ENCODE results near the gene PIWIL1.

PIWIL1 gene

DNA sequence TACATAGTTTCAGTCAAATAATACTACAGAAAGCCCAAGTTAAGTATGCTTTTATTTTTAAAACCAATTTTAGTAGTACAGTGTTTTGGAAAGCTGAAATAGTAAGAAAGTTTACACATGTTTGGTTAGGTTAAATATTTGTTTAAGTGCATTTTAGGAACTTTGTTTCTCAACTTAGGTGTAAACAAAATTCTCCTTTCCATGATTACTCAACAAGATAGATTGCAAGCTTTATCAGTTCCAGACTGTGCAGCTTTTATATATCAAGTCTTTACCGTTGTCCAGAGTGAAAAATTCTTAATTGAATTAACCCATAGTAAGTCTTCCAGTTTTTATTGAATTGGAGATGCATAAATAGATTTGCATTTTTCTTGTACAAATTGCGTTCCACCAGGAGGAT lies 45.1 kb downstream of the PIWIL1 start:
- no peak for DNase-seq

DNA sequence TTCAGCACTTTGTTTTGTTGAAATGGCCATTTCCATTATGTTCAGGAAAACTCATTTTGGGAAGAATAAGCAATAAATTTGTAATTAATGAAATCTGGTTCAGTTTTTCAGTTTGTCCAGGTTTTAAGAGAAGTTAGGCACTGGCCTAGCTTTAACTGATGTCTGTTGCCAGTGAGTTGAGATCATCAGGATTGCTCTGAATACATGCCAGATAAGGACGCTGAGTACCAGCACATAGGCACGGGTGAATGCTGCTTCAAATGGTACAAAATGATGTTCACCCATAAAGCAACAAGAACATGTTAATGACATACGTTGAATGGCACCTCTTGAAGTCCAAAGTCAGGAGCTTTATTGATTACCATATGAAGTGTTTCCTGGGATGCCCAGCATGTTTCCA lies 46.5 kb downstream of the PIWIL1 start:
- DNase-seq, result no peak

DNA sequence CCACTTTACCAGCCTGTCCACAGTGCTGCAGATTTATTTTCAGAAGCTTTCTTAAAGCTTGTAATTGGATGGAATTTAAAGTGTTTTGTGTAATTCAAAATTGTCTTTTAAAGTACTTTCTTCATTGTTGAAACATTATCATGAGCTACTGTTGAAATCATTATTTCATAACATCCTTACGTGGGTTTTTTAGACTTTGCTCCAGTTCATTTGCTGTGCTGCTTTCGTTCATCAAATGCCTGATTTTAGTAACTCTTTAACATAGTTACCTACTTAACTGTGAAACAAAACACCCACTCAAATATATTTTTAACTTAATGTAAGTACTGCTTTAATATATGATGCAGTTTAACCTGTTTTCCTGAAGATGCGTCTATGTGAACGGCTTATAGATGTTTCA lies 47.5 kb downstream of the PIWIL1 start:
- DNase-seq, result no peak

DNA sequence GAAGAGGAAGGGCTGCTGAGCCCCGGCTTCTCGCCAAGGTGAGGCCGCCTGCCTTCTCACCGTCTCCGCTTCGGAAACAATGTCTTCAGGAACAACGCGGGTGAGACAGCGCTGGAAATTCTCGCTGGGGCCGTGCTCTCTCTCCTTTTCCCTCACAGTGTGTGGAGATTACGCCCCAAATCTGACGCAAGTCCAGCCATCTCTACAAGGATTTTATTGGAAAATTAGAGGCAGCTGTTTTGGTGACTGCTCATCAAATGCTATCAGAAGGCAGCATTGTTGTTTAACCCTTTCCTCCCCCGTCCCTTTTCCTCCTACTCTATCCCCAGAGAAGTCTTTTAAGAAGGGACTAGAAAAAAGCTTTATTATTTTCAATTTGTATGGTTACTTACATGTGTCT lies 53.5 kb downstream of the PIWIL1 start:
- no peak for DNase-seq

DNA sequence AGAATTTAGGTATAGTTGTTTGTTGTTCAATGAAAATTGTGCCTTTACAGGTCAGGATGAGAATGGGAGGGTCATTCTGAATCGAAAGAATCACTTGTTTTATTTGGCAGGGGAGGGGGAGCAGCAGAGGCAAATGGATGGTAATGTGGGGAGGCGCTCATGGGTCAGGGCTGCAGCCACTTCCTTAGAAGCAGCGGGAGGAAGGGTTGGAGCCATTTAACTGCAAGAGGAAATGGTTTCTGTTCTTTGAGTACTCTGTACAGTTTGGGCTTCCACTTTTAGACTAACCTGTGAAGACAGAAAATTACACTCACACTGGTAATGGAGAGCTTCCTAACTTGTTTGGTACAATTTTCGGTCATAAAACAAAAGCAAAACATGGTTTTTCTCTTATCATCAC lies 57.2 kb downstream of the PIWIL1 start:
- DNase-seq, result no peak

DNA sequence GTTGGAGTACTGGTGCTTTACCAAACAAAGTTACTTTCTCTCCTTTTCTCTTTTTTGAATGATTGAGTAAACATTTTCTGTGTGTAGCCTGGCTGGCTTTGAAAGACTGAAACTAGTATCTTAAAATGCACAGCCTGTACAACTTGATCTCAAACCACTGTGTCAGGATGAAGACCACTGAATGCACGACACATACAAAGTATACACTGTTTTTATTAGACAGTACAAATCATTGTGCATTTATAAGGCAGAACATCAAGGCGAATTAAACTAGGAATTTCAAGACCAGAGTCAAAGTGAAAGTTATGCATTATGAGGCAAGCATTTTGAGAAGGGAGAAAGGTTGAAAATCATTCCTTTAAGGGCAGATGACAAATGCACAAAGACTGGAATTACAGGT lies 59.0 kb downstream of the PIWIL1 start:
- DNase-seq, result no peak

DNA sequence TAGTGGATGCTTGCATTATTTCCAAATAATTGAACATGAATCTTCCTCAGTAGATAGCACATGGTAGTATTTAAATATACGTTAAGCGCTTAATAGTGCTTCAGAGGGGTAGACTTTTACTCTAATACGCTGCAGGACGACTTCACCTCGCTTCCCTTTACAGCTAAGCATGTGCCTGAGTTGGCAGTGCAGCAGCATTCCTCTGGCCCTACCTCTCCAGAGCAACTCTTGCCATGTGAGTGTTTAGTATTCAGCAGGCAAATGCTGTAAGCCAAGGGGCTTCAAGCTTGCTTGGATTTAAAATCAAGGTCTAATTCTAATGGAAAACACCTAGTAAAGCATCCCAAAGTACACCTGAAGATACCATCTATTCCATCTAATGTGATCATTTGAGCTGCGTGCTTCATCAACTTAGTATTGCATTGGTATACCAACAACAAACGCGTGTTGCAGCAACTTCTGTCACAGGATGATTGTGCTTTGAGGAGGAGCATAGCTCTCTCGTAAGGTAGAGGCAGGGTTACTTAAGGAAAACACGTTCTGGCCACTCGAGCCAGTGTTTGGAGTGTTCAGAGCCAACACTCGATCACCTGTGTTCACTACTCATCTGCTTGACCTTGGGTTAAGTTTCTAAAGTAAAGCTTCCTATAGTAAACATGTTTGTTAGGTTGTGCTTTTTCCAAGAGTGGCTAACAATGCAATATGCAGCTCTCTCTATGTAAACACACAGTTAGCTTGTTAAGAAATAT lies 60.6 kb downstream of the PIWIL1 start:
- no peak for DNase-seq

DNA sequence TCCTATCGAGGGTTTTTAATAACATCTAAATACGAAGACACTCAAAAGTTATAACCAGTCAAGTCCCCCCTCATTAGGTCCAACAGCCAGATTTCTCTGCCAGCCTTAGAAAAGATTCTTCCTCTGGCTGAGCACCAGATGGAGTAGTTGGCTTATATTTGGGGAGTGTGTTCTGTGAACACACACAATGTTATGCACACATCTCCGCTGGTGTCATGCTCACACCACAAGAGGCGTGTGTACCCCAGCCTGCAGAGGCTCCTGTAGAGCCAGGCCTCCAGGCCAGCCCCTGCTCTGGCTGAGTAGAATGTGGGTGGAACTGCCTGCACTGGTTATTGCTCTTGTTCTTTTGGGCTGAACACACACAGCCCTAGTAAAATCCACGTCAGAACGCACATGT lies 64.0 kb downstream of the PIWIL1 start:
- no peak for DNase-seq

DNA sequence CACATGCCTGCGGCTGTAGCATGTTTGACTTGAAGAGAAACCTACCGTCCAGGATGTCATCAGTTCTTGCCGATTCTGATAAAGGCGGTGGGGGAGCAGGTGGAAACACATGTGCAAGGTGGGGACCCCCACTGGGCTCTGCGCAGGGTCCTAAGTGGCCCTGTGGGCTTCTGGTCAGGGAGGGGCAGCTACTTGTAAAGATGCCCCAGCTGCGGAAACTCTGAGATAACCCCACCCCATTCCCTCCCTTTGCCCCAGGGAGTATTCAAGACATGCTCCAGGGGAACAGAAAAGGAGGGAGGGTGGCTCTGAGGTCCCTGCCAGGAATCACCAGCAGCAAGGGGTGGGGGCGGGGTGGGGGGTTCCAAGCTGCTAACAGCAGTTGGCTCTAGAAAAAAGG lies 67.6 kb downstream of the PIWIL1 start:
- DNase-seq, result no peak

DNA sequence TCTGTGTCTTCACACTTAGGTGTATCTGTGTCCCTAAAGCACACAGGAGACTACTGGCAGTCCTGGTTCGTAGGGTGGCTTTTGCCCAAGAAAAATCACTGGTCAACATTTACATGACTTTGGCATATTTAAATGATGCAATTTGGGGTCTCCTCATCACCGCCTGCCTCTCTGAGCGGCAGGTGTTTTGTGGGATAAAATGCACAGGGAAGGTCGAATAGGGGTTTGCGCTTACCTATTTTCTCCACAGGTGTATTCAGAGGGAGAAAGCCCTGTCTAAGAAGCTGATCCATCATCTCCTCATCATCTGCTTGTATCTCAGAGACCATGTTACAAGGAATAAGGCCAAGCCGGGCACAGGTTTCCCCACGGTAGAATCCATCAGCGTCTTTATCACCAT lies 74.7 kb downstream of the PIWIL1 start:
- no peak for DNase-seq

DNA sequence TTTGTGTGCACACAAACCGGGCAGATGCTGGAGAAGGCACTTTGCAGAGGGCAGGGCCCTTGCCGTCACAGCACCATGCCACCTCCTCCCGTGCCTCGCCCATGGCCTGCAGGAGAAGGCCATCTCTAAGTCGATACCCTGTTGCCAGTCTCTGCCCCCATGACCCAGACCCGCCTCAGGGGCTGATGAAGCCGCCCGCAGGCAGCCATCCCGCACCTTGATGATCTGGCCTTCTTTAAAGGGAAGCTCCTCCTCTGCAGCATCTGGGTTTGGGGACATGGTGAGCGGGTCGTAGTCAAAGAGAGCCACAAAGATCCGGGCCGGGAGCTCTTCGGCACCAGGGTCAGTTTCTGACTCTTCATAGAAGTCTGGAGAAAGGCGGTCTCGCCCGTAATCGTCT lies 76.2 kb downstream of the PIWIL1 start:
- no peak for DNase-seq

DNA sequence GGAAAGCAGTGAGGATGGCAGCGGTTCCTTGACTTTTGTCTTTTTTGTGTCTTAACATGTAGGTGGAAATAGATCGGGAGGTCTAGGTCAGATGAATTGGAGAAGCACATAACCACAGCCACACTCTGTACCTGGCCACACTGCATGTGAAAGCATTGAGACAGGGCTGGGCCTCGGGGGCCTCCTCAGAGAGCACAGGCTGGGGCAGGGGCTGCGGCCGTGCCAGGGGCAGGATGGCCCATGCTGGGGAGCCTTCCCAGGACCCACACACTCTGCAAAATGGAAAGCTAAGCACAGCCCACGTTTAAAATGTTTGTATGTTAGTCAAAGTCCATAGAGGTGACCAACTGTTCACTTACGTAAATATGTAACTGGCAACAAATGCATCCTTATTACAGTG lies 76.7 kb downstream of the PIWIL1 start:
- no peak for DNase-seq

DNA sequence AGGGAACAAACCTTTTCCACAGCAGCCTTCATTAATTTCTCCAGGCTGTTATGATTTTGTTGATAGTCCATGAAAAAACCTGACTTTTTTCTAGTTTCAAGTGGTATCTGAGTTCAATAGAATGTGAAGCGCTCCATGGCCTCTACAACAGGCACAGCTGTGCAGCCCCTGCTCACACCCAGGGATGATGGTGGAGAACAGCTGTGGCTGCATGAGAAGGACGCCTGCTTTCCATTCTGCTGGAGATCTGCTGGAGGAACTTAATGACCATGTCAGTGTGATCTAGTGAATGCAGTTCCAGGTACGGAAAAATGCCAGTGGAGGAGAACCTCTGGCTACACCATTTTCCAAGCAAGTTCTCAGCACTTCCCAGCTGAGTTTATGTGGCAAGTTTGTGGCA lies 80.6 kb downstream of the PIWIL1 start:
- no peak for DNase-seq

DNA sequence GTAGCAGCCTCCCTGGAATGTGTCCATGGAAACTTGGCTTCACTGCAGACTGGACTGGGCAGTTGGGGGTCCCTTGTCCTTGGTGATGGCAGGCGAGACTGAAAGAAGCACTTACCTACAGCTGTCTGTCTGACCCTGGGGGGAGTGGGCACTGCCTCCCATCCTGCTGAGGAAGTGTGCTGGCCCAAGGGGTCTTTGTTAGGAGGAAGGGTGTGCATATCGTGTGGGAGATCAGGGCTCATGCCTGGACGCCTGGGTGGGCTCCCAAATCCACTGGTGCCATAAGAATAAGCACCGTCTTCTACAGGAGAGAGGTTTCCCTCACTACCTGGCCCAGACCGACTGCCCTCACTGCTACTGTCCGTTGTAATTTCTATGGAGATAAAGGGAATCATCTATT lies 81.4 kb downstream of the PIWIL1 start:
- no peak for DNase-seq

DNA sequence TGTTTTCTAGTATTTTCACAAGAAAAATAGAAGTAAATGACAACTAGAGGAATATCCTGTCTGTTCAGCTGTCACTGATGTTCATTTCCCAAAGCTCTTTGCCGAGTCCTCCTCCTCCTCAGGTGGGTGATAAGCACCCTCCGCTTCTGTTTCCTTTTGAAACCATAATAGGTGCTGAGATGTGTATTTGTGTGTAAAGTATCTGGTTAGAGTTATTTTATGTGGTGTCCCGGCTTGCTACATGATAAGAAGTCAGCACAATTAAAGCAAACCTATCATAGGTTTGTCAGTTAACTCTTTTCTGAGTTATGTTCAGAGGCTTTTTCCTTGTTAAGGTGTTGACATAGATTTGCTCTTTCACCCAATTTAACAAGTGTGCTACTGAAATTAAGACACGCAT lies 82.4 kb downstream of the PIWIL1 start:
- DNase-seq, result no peak

DNA sequence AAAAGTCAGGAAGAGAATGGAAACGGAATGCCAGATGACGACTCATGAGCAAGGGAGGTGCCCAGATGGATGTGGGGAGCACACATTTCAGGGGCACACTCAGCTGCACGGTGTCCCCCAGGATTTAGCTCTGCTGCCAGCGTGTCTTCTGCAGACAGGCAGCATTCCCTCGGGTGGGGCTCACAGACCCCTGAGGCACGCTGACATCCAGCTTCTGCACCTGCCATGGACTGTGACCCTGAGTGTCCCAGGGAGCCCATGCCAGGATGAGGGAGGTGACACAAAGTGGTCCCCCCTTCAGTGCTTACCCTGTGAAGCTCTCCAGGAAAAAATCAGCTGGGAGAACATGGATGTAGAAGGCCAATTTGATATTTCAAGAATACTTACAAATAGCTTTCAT lies 84.2 kb downstream of the PIWIL1 start:
- no peak for DNase-seq
